Vagina (tissue), 2 donors: ENCODE results near the gene KIAA1671. TPM values are rescaled to one million over a fixed set of nuclear protein-coding genes. Genes with fewer than 3 reads are reported as not detected.

Experiments used
- DNase-seq, 2 donors: peaks; one replicate each; pipeline ENCODE4 v3.0.0-alpha.2; 2017; ENCODE audit errors: extremely low spot score in 2 of 2
- H3K27ac ChIP-seq: fragments of 200-600 bp; sonication (generic); one replicate; pipeline ENCODE4 v1.5.1; 2019
- H3K27me3 ChIP-seq: fragments of 200-600 bp; sonication (generic); one replicate; pipeline ENCODE4 v1.5.1; 2019
- H3K36me3 ChIP-seq, 2 donors: fragments of 200-600 bp; sonication (generic); one replicate each; pipeline ENCODE4 v1.5.1; 2017 to 2019
- H3K4me1 ChIP-seq: fragments of 200-600 bp; sonication (generic); one replicate; pipeline ENCODE4 v1.5.1; 2019
- H3K4me3 ChIP-seq, 2 donors: fragments of 200-600 bp; sonication (generic); 1 replicate in 1 of 2; 2 replicates in 1 of 2; pipeline ENCODE4 v1.5.1; 2016 to 2019
- H3K9me3 ChIP-seq: fragments of 200-600 bp; sonication (generic); one replicate; pipeline ENCODE4 v1.5.1; 2019
- CTCF ChIP-seq, 3 experiments: fragments of 450-650 bp in 2 of 3; fragments of 200-600 bp in 1 of 3; sonication (generic) in 1 of 3; IDR thresholded peaks; one replicate each; pipeline ENCODE4 v1.5.1; 2017 to 2019; ENCODE audit warnings: antibody characterized with exemption in 3 of 3, mild to moderate bottlenecking in 2 of 3, moderate library complexity in 2 of 3
- POLR2A ChIP-seq, 2 donors: fragments of 450-650 bp; IDR thresholded peaks; one replicate each; pipeline ENCODE4 v1.6.1; 2017; ENCODE audit warnings: antibody characterized with exemption in 2 of 2, mild to moderate bottlenecking in 2 of 2, moderate library complexity in 2 of 2
- POLR2AphosphoS5 ChIP-seq, 2 donors: sonication (generic); formaldehyde crosslinking; IDR thresholded peaks; one replicate each; pipeline ENCODE4 v1.9.0; 2017; ENCODE audit warnings: antibody characterized with exemption in 2 of 2, mild to moderate bottlenecking in 2 of 2, low read depth in 1 of 2; ENCODE audit not compliant: insufficient read depth in 1 of 2
- intact Hi-C: fragments of 100-400 bp; cut with DNase I; formaldehyde crosslinking; loops from one replicate; pipeline ENCODE4 v1.15.1; 2023
- total RNA-seq: library from RNA; depleted of rRNA; stranded (reverse); fragments of >200 nt; gene quantifications from one replicate; pipeline ENCODE4 v1.2.3, GENCODE V29; 2016

Gene KIAA1671
- total RNA-seq, 1 donor from 2014 or later = 54.0 TPM

DNA sequence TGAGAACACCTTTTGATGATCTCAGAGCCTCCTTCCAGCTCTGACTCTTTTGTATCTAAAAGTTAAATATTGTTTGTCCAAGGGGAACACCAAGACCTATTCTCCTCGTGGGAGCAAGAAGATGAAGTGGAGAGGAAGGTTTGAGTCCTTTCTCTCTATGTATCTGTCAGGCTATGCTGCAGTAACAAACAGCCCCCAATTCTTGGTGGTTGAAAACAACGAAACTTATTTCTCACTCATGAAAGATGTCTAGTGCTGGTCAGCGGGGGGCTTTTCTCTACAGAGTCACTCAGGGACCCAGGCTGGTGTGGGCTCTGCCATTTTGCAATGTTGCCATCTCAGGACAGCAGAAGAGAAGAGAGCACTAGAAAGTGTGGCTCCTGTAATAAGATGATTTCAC is 260.7 kb downstream of the KIAA1671 start:
- H3K4me3 ChIP-seq = no peak overlapping the region
- no peak for TF ChIP-seq POLR2AphosphoS5 (IDR thresholded peaks at IDR 0.05; ENCODE audit: insufficient read depth in 1 of 2, low read depth in 1 of 2)

DNA sequence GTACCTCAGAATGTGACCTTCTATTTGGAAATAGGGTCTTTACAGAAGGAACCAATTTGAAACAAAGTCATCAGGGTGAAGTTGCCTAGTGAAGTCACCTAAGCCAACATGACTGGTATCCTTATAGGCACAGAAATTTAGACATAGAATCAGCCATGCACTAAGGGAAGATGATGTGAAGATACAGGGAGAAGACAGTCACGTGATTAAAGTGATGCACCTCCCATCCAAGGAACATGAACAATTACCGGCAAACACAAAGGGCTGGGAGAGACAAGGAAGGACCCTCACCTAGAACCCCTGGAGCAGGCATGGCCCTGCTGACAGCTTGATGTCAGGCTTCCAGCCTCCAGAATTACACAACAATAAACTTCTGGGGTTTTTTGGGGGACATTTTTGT is 263.7 kb downstream of the KIAA1671 start:
- Histone ChIP-seq H3K4me1 (no peaks in the 10 kb centered on the region), H3K27me3 (no peaks in the 10 kb centered on the region), H3K9me3 (no peaks in the 10 kb centered on the region), H3K36me3 (no peaks in the 10 kb centered on the region), H3K27ac (no peak overlapping the region), H3K4me3 (no peak overlapping the region)
- no peak for DNase-seq
- TF ChIP-seq CTCF (IDR thresholded peaks at IDR 0.05) (no peak), POLR2A (IDR thresholded peaks at IDR 0.05) (no peak), POLR2AphosphoS5 (IDR thresholded peaks at IDR 0.05; ENCODE audit: insufficient read depth in 1 of 2, low read depth in 1 of 2) (no peak)
- intact Hi-C loops = no loop called here

More for the DNA sequence above, 260.7 kb downstream of the KIAA1671 start:
- DNase-seq = no peak
- no peaks in the 10 kb centered on the region for H3K36me3 ChIP-seq
- H3K9me3 ChIP-seq = no peaks in the 10 kb centered on the region
- no peaks in the 10 kb centered on the region for H3K4me1 ChIP-seq
- no peaks in the 10 kb centered on the region for H3K27me3 ChIP-seq
- H3K27ac ChIP-seq = no peak overlapping the region
- intact Hi-C loops = no loop called here

- no peaks in the 10 kb centered on the region for H3K27me3 ChIP-seq
- H3K27ac ChIP-seq = no peak within 1 kb of the TSS
- H3K4me1 ChIP-seq = no peaks in the 10 kb centered on the region
- H3K4me3 ChIP-seq = no peak within 1 kb of the TSS
- no peak for DNase-seq
- no peak for TF ChIP-seq POLR2AphosphoS5 (IDR thresholded peaks at IDR 0.05; ENCODE audit: insufficient read depth in 1 of 2, low read depth in 1 of 2)
- TF ChIP-seq CTCF (IDR thresholded peaks at IDR 0.05) = no peak
- no peak for TF ChIP-seq POLR2A (IDR thresholded peaks at IDR 0.05)
- intact Hi-C loops = no loop called here
- H3K9me3 ChIP-seq = no peaks in the 10 kb centered on the region
- no peaks in the 10 kb centered on the region for H3K36me3 ChIP-seq
Observed at GRCh38 chr22:25219211-25219689, 266.7 kb downstream of the KIAA1671 start, which contains the start of gene CRYBB2. TSS of gene CRYBB2 (plus strand) at chr22:25219639. CDS start at chr22:25221430, 1,791 bp downstream.

- Histone ChIP-seq H3K27me3 (no peaks in the 10 kb centered on the region), H3K9me3 (no peaks in the 10 kb centered on the region), H3K4me1 (no peaks in the 10 kb centered on the region), H3K4me3 (no peak overlapping the region), H3K36me3 (no peaks in the 10 kb centered on the region), H3K27ac (no peak overlapping the region)
- TF ChIP-seq POLR2AphosphoS5 (IDR thresholded peaks at IDR 0.05; ENCODE audit: insufficient read depth in 1 of 2, low read depth in 1 of 2) = no peak
- TF ChIP-seq CTCF (IDR thresholded peaks at IDR 0.05) = no peak
- no peak for TF ChIP-seq POLR2A (IDR thresholded peaks at IDR 0.05)
- DNase-seq = no peak
- intact Hi-C loops = no loop called here
Observed at GRCh38 chr22:25219948-25220442, 267.5 kb downstream of the KIAA1671 start.

GRCh38 chr22:25221790-25222189 is 269.3 kb downstream of the KIAA1671 start:
- TF ChIP-seq POLR2A (IDR thresholded peaks at IDR 0.05) = no peak
- Histone ChIP-seq H3K4me3 (no peak overlapping the region), H3K36me3 (no peaks in the 10 kb centered on the region), H3K27ac (no peak overlapping the region), H3K27me3 (no peaks in the 10 kb centered on the region), H3K9me3 (no peaks in the 10 kb centered on the region), H3K4me1 (no peaks in the 10 kb centered on the region)
- intact Hi-C loops = no loop called here
- no peak for DNase-seq

GRCh38 chr22:25223269-25223850 is 270.8 kb downstream of the KIAA1671 start:
- intact Hi-C loops = no loop called here
- Histone ChIP-seq H3K36me3 (no peaks in the 10 kb centered on the region), H3K4me3 (no peak overlapping the region), H3K27ac (no peak overlapping the region), H3K9me3 (no peaks in the 10 kb centered on the region), H3K4me1 (no peaks in the 10 kb centered on the region), H3K27me3 (no peaks in the 10 kb centered on the region)
- no peak for TF ChIP-seq POLR2A (IDR thresholded peaks at IDR 0.05)
- no peak for TF ChIP-seq POLR2AphosphoS5 (IDR thresholded peaks at IDR 0.05; ENCODE audit: insufficient read depth in 1 of 2, low read depth in 1 of 2)
- TF ChIP-seq CTCF (IDR thresholded peaks at IDR 0.05) = no peak
- no peak for DNase-seq
